Stimulated activated CD8-positive, alpha-beta memory T cell treated with anti-CD3 and anti-CD28 coated beads, Interleukin-12 subunit alpha, Interleukin-12 subunit beta, amount 100 ng/mL, for 1 hour (primary cell): ENCODE results near the gene LMOD1.
"Not testable (repeated sequence)": the region's sequence is repeated elsewhere in the genome, so short reads cannot be mapped to it uniquely, and the experiment has no call there.

Source experiments
- DNase-seq: peaks from one replicate; pipeline ENCODE4 v3.0.0-alpha.2; 2020; ENCODE audit warnings: low read depth

Gene LMOD1

GRCh38 chr1:201946224-201946908 lies at the start of gene LMOD1:
Gene LMOD1 (minus strand): TSS chr1:201946548. CDS start chr1:201946340, 208 bp downstream.
- no peak for DNase-seq

- DNase-seq: no peak
Measured at GRCh38 chr1:201990427-201990826, 44.1 kb upstream of the LMOD1 start.

GRCh38 chr1:201989354-201990128 lies 43.2 kb upstream of the LMOD1 start:
- no peak for DNase-seq

GRCh38 chr1:201988601-201989000 lies 42.3 kb upstream of the LMOD1 start:
- no peak for DNase-seq

GRCh38 chr1:201985355-201985754 lies 39.0 kb upstream of the LMOD1 start:
- no peak for DNase-seq

- DNase-seq: no peak
Measured at GRCh38 chr1:201984446-201984845, 38.1 kb upstream of the LMOD1 start.

- no peak for DNase-seq
Measured at GRCh38 chr1:201983380-201983805, 37.0 kb upstream of the LMOD1 start.

- DNase-seq: no peak
Measured at GRCh38 chr1:201982623-201983379, 36.5 kb upstream of the LMOD1 start, which contains the start of gene RNPEP. Gene RNPEP (plus strand): TSS chr1:201982648. CDS start chr1:201982667, 19 bp downstream.

GRCh38 chr1:201982082-201982622 lies 35.8 kb upstream of the LMOD1 start:
- DNase-seq: peak; percentile 53

- no peak for DNase-seq
Measured at GRCh38 chr1:201970334-201971159, 24.2 kb upstream of the LMOD1 start.

GRCh38 chr1:201968202-201968925 lies 22.0 kb upstream of the LMOD1 start:
- DNase-seq: no peak

- DNase-seq: no peak
Measured at GRCh38 chr1:201966171-201966570, 19.8 kb upstream of the LMOD1 start.

- no peak for DNase-seq
Measured at GRCh38 chr1:201964261-201964660, 17.9 kb upstream of the LMOD1 start.

GRCh38 chr1:201962382-201962781 lies 16.0 kb upstream of the LMOD1 start:
- not testable (repeated sequence) for DNase-seq

GRCh38 chr1:201958348-201958747 lies 12.0 kb upstream of the LMOD1 start:
- DNase-seq: no peak

- DNase-seq: no peak
Measured at GRCh38 chr1:201955729-201956143, 9.4 kb upstream of the LMOD1 start.

- DNase-seq: peak; percentile 86
Measured at GRCh38 chr1:201955009-201955728, 8.8 kb upstream of the LMOD1 start, which contains the start of gene TIMM17A. Gene TIMM17A (plus strand): TSS chr1:201955503. CDS start chr1:201955527, 24 bp downstream.

- no peak for DNase-seq
Measured at GRCh38 chr1:201954263-201955008, 8.1 kb upstream of the LMOD1 start.

GRCh38 chr1:201949491-201949890 lies 3.1 kb upstream of the LMOD1 start:
- DNase-seq: no peak
